Psoas muscle (tissue), 8 donors: ENCODE data around the gene WWOX. TPM values are rescaled to one million over a fixed set of nuclear protein-coding genes. Genes with fewer than 3 reads are reported as not detected.

Source experiments
- ATAC-seq, 4 donors: fragments of 200-7000 bp; cut with Tn5 transposase; one replicate each; pipeline ENCODE4 v1.9.1; 2020; ENCODE audit warnings: moderate library complexity in 3 of 4, mild to moderate bottlenecking in 2 of 4
- DNase-seq, 2 donors: peaks; one replicate each; pipeline ENCODE4 v3.0.0-alpha.2; 2020
- H3K27ac ChIP-seq: fragments of 200-600 bp; one replicate; pipeline ENCODE4 v1.8.0; 2022
- H3K27me3 ChIP-seq, 3 donors: fragments of 200-600 bp in 1 of 3; one replicate each; pipeline versions ENCODE4 v1.6.1 to v1.8.0; 2013 to 2022; ENCODE audit warnings: low read length in 2 of 3, mild to moderate bottlenecking in 2 of 3, moderate library complexity in 1 of 3; ENCODE audit not compliant: insufficient read depth in 3 of 3
- H3K36me3 ChIP-seq, 2 donors: fragments of 200-600 bp in 1 of 2; one replicate each; pipeline versions ENCODE4 v1.6.1 to v1.8.0; 2013 to 2022; ENCODE audit warnings: low read depth in 1 of 2, mild to moderate bottlenecking in 1 of 2, moderate library complexity in 1 of 2; ENCODE audit not compliant: insufficient read depth in 1 of 2
- H3K4me1 ChIP-seq: fragments of 200-600 bp; one replicate; pipeline ENCODE4 v1.8.0; 2022
- H3K4me3 ChIP-seq: fragments of 200-600 bp; one replicate; pipeline ENCODE4 v1.8.0; 2022; ENCODE audit warnings: mild to moderate bottlenecking
- H3K9me3 ChIP-seq: fragments of 200-600 bp; one replicate; pipeline ENCODE4 v1.8.0; 2022
- WGBS, 3 donors: extraction: QIAGEN DNeasy Blood & Tissue Kit; methylation state at CpG; one replicate each; pipeline versions ENCODE4 v1.1.6 to v1.1.7; 2013; 5-methylcytosine and 5-hydroxymethylcytosine counted together
- intact Hi-C, 2 donors: fragments of 100-400 bp; cut with DNase I; formaldehyde crosslinking; loops; one replicate each; pipeline versions ENCODE4 v1.11.0 to v1.14.2; 2022
- polyA plus RNA-seq, 3 donors: library from polyadenylated mRNA; stranded (reverse); fragments of 200-250 nt; gene quantifications; one replicate each; pipeline ENCODE4 v1.2.3, GENCODE V29; 2013
- total RNA-seq, 4 donors: library from RNA; stranded (reverse); fragmentation: NEBNext Ultra II Directional in 2 of 4; extraction: Animal tissue kit (Norgen Biotek cat#: 25700) in 2 of 4; gene quantifications; one replicate each; pipeline versions ENCODE4 v1.2.1 to v1.2.4, GENCODE V29; 2021 to 2023
- TF ChIP-seq, protein P1 (sequence below): fragments of 200-600 bp; IDR thresholded peaks from one replicate; pipeline ENCODE4 v1.8.0; 2022; ENCODE audit warnings: antibody characterized with exemption
- donor health status: healthy with polysubstance abuse.
- donor health status: DM: no; HTN: no; CAD: no; lungs with moderate emphysema.
- donor health status: Bipolar disorder and iron deficiency.
- donor health status: healthy.
- donor health status: DM: yes; HTN: yes; CAD: no.
- donor health status: DM: no; HTN: no; CAD: no.
- donor health status: DM: no; HTN: no; CAD: no.
- donor health status: DM: yes; HTN: yes; CAD: no.

WWOX gene
- total and polyA plus RNA-seq, 7 donors: 3.1 to 6.6 (median 5.0) TPM

- no peak for DNase-seq
- WGBS, 3 donors: 75 to 79% (median 75%) methylated on average over 8 of the region's 8 CpGs
- no peak overlapping the region for H3K27ac ChIP-seq
- no peak for ATAC-seq
- H3K36me3 ChIP-seq: no peaks in the 10 kb centered on the region
- intact Hi-C loops: no loop called here
- H3K4me1 ChIP-seq: no peaks in the 10 kb centered on the region
- peaks cover 0 to 2% (median 0%) of the 10 kb centered on the region in 3 donors for H3K27me3 ChIP-seq
- TF ChIP-seq, protein P1, sequence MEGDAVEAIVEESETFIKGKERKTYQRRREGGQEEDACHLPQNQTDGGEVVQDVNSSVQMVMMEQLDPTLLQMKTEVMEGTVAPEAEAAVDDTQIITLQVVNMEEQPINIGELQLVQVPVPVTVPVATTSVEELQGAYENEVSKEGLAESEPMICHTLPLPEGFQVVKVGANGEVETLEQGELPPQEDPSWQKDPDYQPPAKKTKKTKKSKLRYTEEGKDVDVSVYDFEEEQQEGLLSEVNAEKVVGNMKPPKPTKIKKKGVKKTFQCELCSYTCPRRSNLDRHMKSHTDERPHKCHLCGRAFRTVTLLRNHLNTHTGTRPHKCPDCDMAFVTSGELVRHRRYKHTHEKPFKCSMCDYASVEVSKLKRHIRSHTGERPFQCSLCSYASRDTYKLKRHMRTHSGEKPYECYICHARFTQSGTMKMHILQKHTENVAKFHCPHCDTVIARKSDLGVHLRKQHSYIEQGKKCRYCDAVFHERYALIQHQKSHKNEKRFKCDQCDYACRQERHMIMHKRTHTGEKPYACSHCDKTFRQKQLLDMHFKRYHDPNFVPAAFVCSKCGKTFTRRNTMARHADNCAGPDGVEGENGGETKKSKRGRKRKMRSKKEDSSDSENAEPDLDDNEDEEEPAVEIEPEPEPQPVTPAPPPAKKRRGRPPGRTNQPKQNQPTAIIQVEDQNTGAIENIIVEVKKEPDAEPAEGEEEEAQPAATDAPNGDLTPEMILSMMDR: no peak
- no peak overlapping the region for H3K4me3 ChIP-seq
- H3K9me3 ChIP-seq: no peaks in the 10 kb centered on the region
Observed at GRCh38 chr16:79100447-79100846, 1001.0 kb downstream of the WWOX start.

GRCh38 chr16:79101491-79101890 is 1002.0 kb downstream of the WWOX start:
- 83% methylated on average over 5 of the region's 5 CpGs for WGBS, 3 donors
- H3K27ac ChIP-seq: no peak overlapping the region
- no peak overlapping the region for H3K4me3 ChIP-seq
- no peaks in the 10 kb centered on the region for H3K36me3 ChIP-seq
- H3K4me1 ChIP-seq: no peaks in the 10 kb centered on the region
- TF ChIP-seq, protein P1: no peak
- intact Hi-C loops: no loop called here
- H3K27me3 ChIP-seq: peaks cover 0 to 2% (median 0%) of the 10 kb centered on the region in 3 donors
- H3K9me3 ChIP-seq: no peaks in the 10 kb centered on the region
- ATAC-seq (no peak), DNase-seq (no peak)

DNA sequence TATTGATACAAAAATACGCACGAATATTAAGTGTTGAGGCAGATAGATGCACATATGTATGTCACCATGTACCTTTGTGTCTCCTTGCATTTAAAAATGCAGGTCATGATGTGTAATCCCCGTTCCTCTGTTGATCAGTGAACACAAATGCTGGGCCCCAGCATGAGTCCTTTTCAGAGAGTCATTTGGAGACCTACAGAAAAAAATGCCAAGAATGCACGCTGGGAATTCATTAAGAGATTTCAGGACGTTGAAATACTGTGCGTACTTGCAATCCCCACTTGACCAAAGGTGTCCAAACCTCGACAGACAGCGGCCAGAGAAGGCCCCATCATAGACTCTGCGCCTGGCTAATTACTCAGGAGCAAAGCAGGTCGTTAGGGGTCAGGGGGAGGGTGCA is 1005.1 kb downstream of the WWOX start:
- H3K4me3 ChIP-seq: no peak overlapping the region
- intact Hi-C loops: no loop called here
- no peak overlapping the region for H3K27ac ChIP-seq
- DNase-seq (no peak), ATAC-seq (no peak)
- peaks cover 0 to 2% (median 0%) of the 10 kb centered on the region in 3 donors for H3K27me3 ChIP-seq
- TF ChIP-seq, protein P1: no peak
- H3K9me3 ChIP-seq: no peaks in the 10 kb centered on the region
- no peaks in the 10 kb centered on the region for H3K4me1 ChIP-seq
- WGBS, 3 donors: 65 to 76% (median 69%) methylated on average over 10 of the region's 10 CpGs
- H3K36me3 ChIP-seq: no peaks in the 10 kb centered on the region

- 95 to 98% (median 97%) methylated on average over 7 of the region's 7 CpGs for WGBS, 3 donors
- H3K27me3 ChIP-seq: no peaks in the 10 kb centered on the region
- DNase-seq (no peak), ATAC-seq (no peak)
- no peaks in the 10 kb centered on the region for H3K4me1 ChIP-seq
- intact Hi-C loops: no loop called here
- H3K36me3 ChIP-seq: no peaks in the 10 kb centered on the region
- no peak overlapping the region for H3K4me3 ChIP-seq
- no peaks in the 10 kb centered on the region for H3K9me3 ChIP-seq
- TF ChIP-seq, protein P1: no peak
- H3K27ac ChIP-seq: no peak overlapping the region
Observed at GRCh38 chr16:79107301-79107700, 1007.8 kb downstream of the WWOX start.

DNA sequence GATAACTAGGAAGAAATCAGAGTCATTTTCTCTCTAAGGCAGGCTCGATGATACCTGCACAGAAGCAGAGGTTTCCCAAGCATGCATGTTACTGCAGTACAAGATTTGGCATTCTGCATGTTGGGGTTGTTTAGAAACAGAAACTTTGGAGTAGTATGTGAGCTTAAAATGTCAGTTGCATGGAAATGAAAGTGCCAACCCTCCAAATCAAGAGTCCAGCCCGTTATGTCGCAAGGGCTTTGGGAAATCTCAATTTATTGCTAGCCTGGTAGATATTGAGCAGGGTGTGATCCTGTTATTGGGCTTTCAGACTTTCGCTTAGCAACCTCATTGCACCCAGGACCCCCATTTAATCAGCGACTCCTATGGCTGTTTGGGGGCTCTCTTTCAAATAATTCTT is 1010.3 kb downstream of the WWOX start:
- 81 to 91% (median 87%) methylated on average over 5 of the region's 5 CpGs for WGBS, 3 donors
- no peak for ATAC-seq
- intact Hi-C loops: no loop called here
- Histone ChIP-seq H3K4me3 (no peak overlapping the region), H3K27me3 (no peaks in the 10 kb centered on the region), H3K4me1 (no peaks in the 10 kb centered on the region), H3K27ac (no peak overlapping the region), H3K36me3 (no peaks in the 10 kb centered on the region), H3K9me3 (no peaks in the 10 kb centered on the region)
- no peak for DNase-seq
- TF ChIP-seq, protein P1: no peak
